GM10847 (cell line): Measurements from ENCODE around the gene SDK1.

Source experiments
- POLR2A ChIP-seq: IDR thresholded peaks from 2 replicates; pipeline ENCODE4 v1.6.1; 2011; ENCODE audit not compliant: insufficient read length; ENCODE audit errors: extremely low read depth

The SDK1 gene

GRCh38 chr7:4191046-4191445, 890.0 kb downstream of the SDK1 start:
- no peak for TF ChIP-seq POLR2A

- TF ChIP-seq POLR2A = no peak
Observed at GRCh38 chr7:4191525-4191924, 890.5 kb downstream of the SDK1 start.

- TF ChIP-seq POLR2A = no peak
Observed at GRCh38 chr7:4195660-4196059, 894.6 kb downstream of the SDK1 start.

GRCh38 chr7:4196121-4196819, 895.2 kb downstream of the SDK1 start:
- no peak for TF ChIP-seq POLR2A

- TF ChIP-seq POLR2A = no peak
Observed at GRCh38 chr7:4198301-4198700, 897.2 kb downstream of the SDK1 start.

- no peak for TF ChIP-seq POLR2A
Observed at GRCh38 chr7:4200546-4201094, 899.6 kb downstream of the SDK1 start.

- no peak for TF ChIP-seq POLR2A
Observed at GRCh38 chr7:4201566-4201965, 900.5 kb downstream of the SDK1 start.

- no peak for TF ChIP-seq POLR2A
Observed at GRCh38 chr7:4202154-4202736, 901.2 kb downstream of the SDK1 start.

- no peak for TF ChIP-seq POLR2A
Observed at GRCh38 chr7:4202954-4203353, 901.9 kb downstream of the SDK1 start.

GRCh38 chr7:4203626-4204512, 902.8 kb downstream of the SDK1 start:
- no peak for TF ChIP-seq POLR2A

- no peak for TF ChIP-seq POLR2A
Observed at GRCh38 chr7:4204513-4205165, 903.6 kb downstream of the SDK1 start.

GRCh38 chr7:4205828-4206227, 904.8 kb downstream of the SDK1 start:
- no peak for TF ChIP-seq POLR2A

- TF ChIP-seq POLR2A = no peak
Observed at GRCh38 chr7:4207011-4207410, 906.0 kb downstream of the SDK1 start.

- no peak for TF ChIP-seq POLR2A
Observed at GRCh38 chr7:4208086-4208485, 907.0 kb downstream of the SDK1 start.

GRCh38 chr7:4208586-4208985, 907.5 kb downstream of the SDK1 start:
- no peak for TF ChIP-seq POLR2A
